Measurements from ENCODE around the gene RSPH6A. TPM values are rescaled to one million over a fixed set of nuclear protein-coding genes. Genes with fewer than 3 reads are reported as not detected.

RSPH6A gene
- polyA plus RNA-seq, 1 of the 3 experiments (the other 2 are of a cell fraction) = 0.02 TPM

GRCh38 chr19:45746866-45747265, 68.2 kb downstream of the RSPH6A start:
- H3K4me3 ChIP-seq (ENCODE audit: low read depth in 2 of 2, low read length in 1 of 2) = no peak overlapping the region
- no peaks in the 10 kb centered on the region for H3K79me2 ChIP-seq (ENCODE audit: insufficient read depth)
- H3K36me3 ChIP-seq (replicated peaks in 1 of 2; ENCODE audit: control insufficient read depth in 1 of 2, insufficient read depth in 2 of 2, low read length in 1 of 2) = no peaks in the 10 kb centered on the region
- H3K27ac ChIP-seq (ENCODE audit: low read depth in 2 of 2, low read length in 1 of 2) = no peak overlapping the region
- H3K4me2 ChIP-seq = no peak overlapping the region
- H3F3A ChIP-seq (replicated peaks; ENCODE audit: insufficient read depth) = no peaks in the 10 kb centered on the region
- no peaks in the 10 kb centered on the region for H3K9me3 ChIP-seq
- H3K4me1 ChIP-seq (ENCODE audit: control insufficient read depth in 1 of 2, insufficient read depth in 2 of 2, low read depth in 1 of 2, low read length in 1 of 2) = no peaks in the 10 kb centered on the region
- H2AFZ ChIP-seq (ENCODE audit: low read depth) = no peak overlapping the region
- ChIA-PET CTCF (interaction anchor here (1.1 to 1.7 kb wide), 2 partner anchors 53 to 70 kb away, joined by 3 to 4 read pairs; no protein-coding TSS in a partner anchor), POLR2A (no interaction called here)
- no peak overlapping the region for H3K9ac ChIP-seq
- 65% methylated on average over 5 of the region's 5 CpGs for WGBS (ENCODE audit: low lambda C conversion rate)
- H3K27me3 ChIP-seq (ENCODE audit: insufficient read depth) = no peaks in the 10 kb centered on the region; the same call in 1 of the 2 replicates
- H3K9me2 ChIP-seq = no peaks in the 10 kb centered on the region
- no peaks in the 10 kb centered on the region for H4K20me1 ChIP-seq (ENCODE audit: insufficient read depth)
- no peak for DNase-seq
- TF ChIP-seq USF1 (IDR thresholded peaks at IDR 0.05; ENCODE audit: borderline replicate concordance, low read depth) (no peak), SMC3 (IDR thresholded peaks at IDR 0.05; ENCODE audit: low read depth, low read length) (no peak), GATA2 (CRISPR knock-in tag; IDR thresholded peaks at IDR 0.05) (no peak), YY1 (IDR thresholded peaks at IDR 0.05; ENCODE audit: low read depth) (no peak), USF2 (IDR thresholded peaks at IDR 0.05; ENCODE audit: borderline replicate concordance, low read depth, low read length) (no peak), MEF2A (IDR thresholded peaks at IDR 0.05; ENCODE audit: borderline replicate concordance, low read depth) (no peak), NRF1 (IDR thresholded peaks at IDR 0.05; ENCODE audit: low read depth, low read length) (no peak)
- TF ChIP-seq, protein P1, sequence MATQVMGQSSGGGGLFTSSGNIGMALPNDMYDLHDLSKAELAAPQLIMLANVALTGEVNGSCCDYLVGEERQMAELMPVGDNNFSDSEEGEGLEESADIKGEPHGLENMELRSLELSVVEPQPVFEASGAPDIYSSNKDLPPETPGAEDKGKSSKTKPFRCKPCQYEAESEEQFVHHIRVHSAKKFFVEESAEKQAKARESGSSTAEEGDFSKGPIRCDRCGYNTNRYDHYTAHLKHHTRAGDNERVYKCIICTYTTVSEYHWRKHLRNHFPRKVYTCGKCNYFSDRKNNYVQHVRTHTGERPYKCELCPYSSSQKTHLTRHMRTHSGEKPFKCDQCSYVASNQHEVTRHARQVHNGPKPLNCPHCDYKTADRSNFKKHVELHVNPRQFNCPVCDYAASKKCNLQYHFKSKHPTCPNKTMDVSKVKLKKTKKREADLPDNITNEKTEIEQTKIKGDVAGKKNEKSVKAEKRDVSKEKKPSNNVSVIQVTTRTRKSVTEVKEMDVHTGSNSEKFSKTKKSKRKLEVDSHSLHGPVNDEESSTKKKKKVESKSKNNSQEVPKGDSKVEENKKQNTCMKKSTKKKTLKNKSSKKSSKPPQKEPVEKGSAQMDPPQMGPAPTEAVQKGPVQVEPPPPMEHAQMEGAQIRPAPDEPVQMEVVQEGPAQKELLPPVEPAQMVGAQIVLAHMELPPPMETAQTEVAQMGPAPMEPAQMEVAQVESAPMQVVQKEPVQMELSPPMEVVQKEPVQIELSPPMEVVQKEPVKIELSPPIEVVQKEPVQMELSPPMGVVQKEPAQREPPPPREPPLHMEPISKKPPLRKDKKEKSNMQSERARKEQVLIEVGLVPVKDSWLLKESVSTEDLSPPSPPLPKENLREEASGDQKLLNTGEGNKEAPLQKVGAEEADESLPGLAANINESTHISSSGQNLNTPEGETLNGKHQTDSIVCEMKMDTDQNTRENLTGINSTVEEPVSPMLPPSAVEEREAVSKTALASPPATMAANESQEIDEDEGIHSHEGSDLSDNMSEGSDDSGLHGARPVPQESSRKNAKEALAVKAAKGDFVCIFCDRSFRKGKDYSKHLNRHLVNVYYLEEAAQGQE (IDR thresholded peaks at IDR 0.05; ENCODE audit: low read depth, low read length) = no peak

Other genes starting within 250 kb of the RSPH6A start
- gene OPA3, start 230.5 kb downstream of the RSPH6A start, polyA plus RNA-seq (2012; rRNA removed) = 10.0 and 11.1 TPM in 2 replicates
- gene GPR4, start 213.1 kb downstream of the RSPH6A start, polyA plus RNA-seq (2012; rRNA removed) = 0.29 and 0.69 TPM in 2 replicates
- 10.3 and 12.4 TPM in 2 replicates for gene EML2, start 175.9 kb downstream of the RSPH6A start, polyA plus RNA-seq (2012; rRNA removed)
- gene GIPR, start 147.1 kb downstream of the RSPH6A start, polyA plus RNA-seq (2012; rRNA removed) = 1.3 and 1.4 TPM in 2 replicates
- gene SNRPD2, start 123.4 kb downstream of the RSPH6A start, polyA plus RNA-seq (2012; rRNA removed) = 1,248 and 1,471 TPM in 2 replicates
- gene QPCTL, start 122.6 kb downstream of the RSPH6A start, polyA plus RNA-seq (2012; rRNA removed) = 17.6 and 19.1 TPM in 2 replicates
- 2.8 and 5.6 TPM in 2 replicates for gene FBXO46, start 84.4 kb downstream of the RSPH6A start, polyA plus RNA-seq (2012; rRNA removed)
- gene MEIOSIN, start 81.9 kb downstream of the RSPH6A start, polyA plus RNA-seq (2012; rRNA removed) = 0.03 and 0.06 TPM in 2 replicates
- gene SIX5, start 46.1 kb downstream of the RSPH6A start, polyA plus RNA-seq (2012; rRNA removed) = 6.4 and 8.4 TPM in 2 replicates
- 86.4 and 92.2 TPM in 2 replicates for gene DMPK, start 32.8 kb downstream of the RSPH6A start, polyA plus RNA-seq (2012; rRNA removed)
- 39.3 and 40.6 TPM in 2 replicates for gene DMWD, start 22.5 kb downstream of the RSPH6A start, polyA plus RNA-seq (2012; rRNA removed)
- 76.3 and 92.7 TPM in 2 replicates for gene SYMPK, start 47.8 kb upstream of the RSPH6A start, polyA plus RNA-seq (2012; rRNA removed)
- gene FOXA3, start 49.0 kb upstream of the RSPH6A start, polyA plus RNA-seq (2012; rRNA removed) = 0.97 and 1.5 TPM in 2 replicates
- 11.8 and 16.8 TPM in 2 replicates for gene IRF2BP1, start 70.8 kb upstream of the RSPH6A start, polyA plus RNA-seq (2012; rRNA removed)
- 2.8 and 5.1 TPM in 2 replicates for gene MYPOP, start 87.3 kb upstream of the RSPH6A start, polyA plus RNA-seq (2012; rRNA removed)
- gene NANOS2, start 99.5 kb upstream of the RSPH6A start, polyA plus RNA-seq (2012; rRNA removed) = not detected in 2 replicates
- 1.3 and 1.9 TPM in 2 replicates for gene NOVA2, start 158.6 kb upstream of the RSPH6A start, polyA plus RNA-seq (2012; rRNA removed)
- 6.8 and 7.6 TPM in 2 replicates for gene CCDC61, start 180.2 kb upstream of the RSPH6A start, polyA plus RNA-seq (2012; rRNA removed)
- gene PGLYRP1, start 207.7 kb upstream of the RSPH6A start, polyA plus RNA-seq (2012; rRNA removed) = not detected in 2 replicates
- gene IGFL4, start 225.7 kb upstream of the RSPH6A start, polyA plus RNA-seq (2012; rRNA removed) = not detected in 2 replicates